RWPE2 (cell line): Measurements from ENCODE around the gene TTC38.

ENCODE experiments used
- ATAC-seq: fragments of 200-7000 bp; cut with Tn5 transposase; 3 replicates; pipeline ENCODE4 v1.9.1; 2021; ENCODE audit warnings: low read depth
- DNase-seq: peaks from one replicate; pipeline ENCODE4 v3.0.0-alpha.2; 2020; ENCODE audit warnings: low spot score
- H3K27ac ChIP-seq: fragments of 450-650 bp; 2 replicates; pipeline ENCODE4 v1.5.1; 2017; ENCODE audit warnings: mild to moderate bottlenecking; ENCODE audit not compliant: poor library complexity, severe bottlenecking
- H3K27me3 ChIP-seq: fragments of 250-450 bp; sonication (Bioruptor Pico); 2 replicates; pipeline ENCODE4 v1.5.1; 2021; ENCODE audit warnings: mild to moderate bottlenecking, moderate library complexity; ENCODE audit not compliant: insufficient read depth, poor library complexity, severe bottlenecking
- H3K36me3 ChIP-seq: fragments of 250-450 bp; sonication (Bioruptor Pico); 2 replicates; pipeline ENCODE4 v1.5.1; 2020; ENCODE audit warnings: low read depth, mild to moderate bottlenecking, moderate library complexity
- H3K4me1 ChIP-seq: fragments of 250-450 bp; sonication (Bioruptor Pico); 2 replicates; pipeline ENCODE4 v1.5.1; 2021; ENCODE audit warnings: mild to moderate bottlenecking, moderate library complexity; ENCODE audit not compliant: insufficient read depth, poor library complexity, severe bottlenecking
- H3K4me3 ChIP-seq: fragments of 250-450 bp; sonication (Bioruptor Pico); 2 replicates; pipeline ENCODE4 v1.5.1; 2021; ENCODE audit warnings: mild to moderate bottlenecking, moderate library complexity; ENCODE audit not compliant: severe bottlenecking
- H3K9me3 ChIP-seq: fragments of 250-450 bp; sonication (Bioruptor Pico); 2 replicates; pipeline ENCODE4 v1.5.1; 2021; ENCODE audit warnings: mild to moderate bottlenecking, moderate library complexity; ENCODE audit not compliant: severe bottlenecking
- CTCF ChIP-seq: fragments of 450-650 bp; IDR thresholded peaks from one replicate; pipeline ENCODE4 v1.5.1; 2017; ENCODE audit warnings: mild to moderate bottlenecking, moderate library complexity; ENCODE audit not compliant: poor library complexity, severe bottlenecking

The TTC38 gene

GRCh38 chr22:46239261-46240048 is 28.4 kb upstream of the TTC38 start:
- TF ChIP-seq CTCF, result no peak
- no peak overlapping the region for H3K4me3 ChIP-seq
- no peaks in the 10 kb centered on the region for H3K4me1 ChIP-seq
- ATAC-seq (no peak), DNase-seq (no peak)
- no peak overlapping the region for H3K27ac ChIP-seq
- peaks cover 4% of the 10 kb centered on the region; the same call in 1 of the 2 replicates for H3K36me3 ChIP-seq
- no peaks in the 10 kb centered on the region for H3K27me3 ChIP-seq
- H3K9me3 ChIP-seq, result no peaks in the 10 kb centered on the region

GRCh38 chr22:46240073-46240472 is 27.7 kb upstream of the TTC38 start:
- TF ChIP-seq CTCF, result no peak
- Histone ChIP-seq H3K4me1 (no peaks in the 10 kb centered on the region), H3K4me3 (no peak overlapping the region), H3K27me3 (no peaks in the 10 kb centered on the region), H3K27ac (no peak overlapping the region), H3K36me3 (peaks cover 4% of the 10 kb centered on the region; the same call in 1 of the 2 replicates), H3K9me3 (no peaks in the 10 kb centered on the region)
- no peak for DNase-seq
- ATAC-seq, result no peak

GRCh38 chr22:46240506-46240905 is 27.3 kb upstream of the TTC38 start:
- DNase-seq, result no peak
- Histone ChIP-seq H3K27me3 (no peaks in the 10 kb centered on the region), H3K27ac (no peak overlapping the region), H3K9me3 (no peaks in the 10 kb centered on the region), H3K4me1 (no peaks in the 10 kb centered on the region), H3K4me3 (no peak overlapping the region), H3K36me3 (peaks cover 4% of the 10 kb centered on the region; the same call in 1 of the 2 replicates)
- no peak for TF ChIP-seq CTCF
- no peak for ATAC-seq

- no peak overlapping the region for H3K4me3 ChIP-seq
- H3K36me3 ChIP-seq, result peaks cover 4% of the 10 kb centered on the region; the same call in 1 of the 2 replicates
- no peak overlapping the region for H3K27ac ChIP-seq
- no peak for TF ChIP-seq CTCF
- no peaks in the 10 kb centered on the region for H3K27me3 ChIP-seq
- DNase-seq (no peak), ATAC-seq (no peak)
- H3K4me1 ChIP-seq, result no peaks in the 10 kb centered on the region
- no peaks in the 10 kb centered on the region for H3K9me3 ChIP-seq
Observed at GRCh38 chr22:46240907-46241306, 26.9 kb upstream of the TTC38 start.

- Histone ChIP-seq H3K4me3 (no peak overlapping the region), H3K27me3 (no peaks in the 10 kb centered on the region), H3K36me3 (peaks cover 4% of the 10 kb centered on the region; the same call in 1 of the 2 replicates), H3K27ac (no peak overlapping the region), H3K4me1 (no peaks in the 10 kb centered on the region), H3K9me3 (no peaks in the 10 kb centered on the region)
- no peak for DNase-seq
- ATAC-seq, result no peak
- no peak for TF ChIP-seq CTCF
Observed at GRCh38 chr22:46241396-46242007, 26.3 kb upstream of the TTC38 start.
